ENCODE measurements around the gene FTL. TPM values are rescaled to one million over a fixed set of nuclear protein-coding genes. Genes with fewer than 3 reads are reported as not detected.
"Not testable (repeated sequence)": the region's sequence is repeated elsewhere in the genome, so short reads cannot be mapped to it uniquely, and the experiment has no call there.

FTL gene
- total RNA-seq, 2 donors from 2014 or later: 1,784 to 3,181 TPM

DNA sequence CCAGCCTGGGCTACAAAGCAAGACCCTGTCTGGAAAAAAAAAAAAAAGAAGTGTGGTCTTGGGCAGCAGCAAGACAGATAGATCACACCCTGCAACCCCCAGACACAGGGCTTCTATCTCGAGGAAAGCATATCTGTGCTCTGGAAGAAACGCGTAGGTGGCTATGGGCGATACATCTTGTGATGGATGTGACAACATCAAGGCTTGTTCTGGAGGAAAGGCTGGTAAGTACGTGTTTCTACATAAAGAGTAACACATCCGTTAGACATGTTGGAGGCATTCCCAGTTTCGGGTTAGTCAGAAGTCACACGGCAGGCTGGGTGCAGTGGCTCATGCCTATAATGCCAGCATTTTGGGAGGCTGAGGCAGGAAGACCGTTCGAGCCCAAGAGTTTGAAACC lies 38.2 kb upstream of the FTL start:
- H3K9me3 Mint-ChIP-seq: no peaks in the 10 kb centered on the region
- no peak overlapping the region for H3K27ac Mint-ChIP-seq
- peaks cover under 1% of the 10 kb centered on the region for H3K27me3 ChIP-seq (ENCODE audit: control insufficient read depth, insufficient read depth, low read length, poor library complexity, severe bottlenecking)
- no peak overlapping the region for H3K27ac ChIP-seq (ENCODE audit: low read depth, low read length)
- H3K9me3 ChIP-seq (ENCODE audit: control insufficient read depth, low read length): no peaks in the 10 kb centered on the region
- no peak overlapping the region for H3K4me3 Mint-ChIP-seq
- H3K36me3 ChIP-seq (ENCODE audit: control insufficient read depth, insufficient read depth, low read length): peaks cover 4% of the 10 kb centered on the region
- no peak overlapping the region for H3K9ac ChIP-seq (ENCODE audit: extremely low read depth, low read length, poor library complexity, severe bottlenecking)
- H3K4me1 Mint-ChIP-seq: no peaks in the 10 kb centered on the region
- no peak overlapping the region for H3K4me3 ChIP-seq (ENCODE audit: low read length)
- H3K27me3 Mint-ChIP-seq (ENCODE audit: insufficient read depth): peaks cover 12% of the 10 kb centered on the region
- no peak for DNase-seq
- TF ChIP-seq, protein P1, sequence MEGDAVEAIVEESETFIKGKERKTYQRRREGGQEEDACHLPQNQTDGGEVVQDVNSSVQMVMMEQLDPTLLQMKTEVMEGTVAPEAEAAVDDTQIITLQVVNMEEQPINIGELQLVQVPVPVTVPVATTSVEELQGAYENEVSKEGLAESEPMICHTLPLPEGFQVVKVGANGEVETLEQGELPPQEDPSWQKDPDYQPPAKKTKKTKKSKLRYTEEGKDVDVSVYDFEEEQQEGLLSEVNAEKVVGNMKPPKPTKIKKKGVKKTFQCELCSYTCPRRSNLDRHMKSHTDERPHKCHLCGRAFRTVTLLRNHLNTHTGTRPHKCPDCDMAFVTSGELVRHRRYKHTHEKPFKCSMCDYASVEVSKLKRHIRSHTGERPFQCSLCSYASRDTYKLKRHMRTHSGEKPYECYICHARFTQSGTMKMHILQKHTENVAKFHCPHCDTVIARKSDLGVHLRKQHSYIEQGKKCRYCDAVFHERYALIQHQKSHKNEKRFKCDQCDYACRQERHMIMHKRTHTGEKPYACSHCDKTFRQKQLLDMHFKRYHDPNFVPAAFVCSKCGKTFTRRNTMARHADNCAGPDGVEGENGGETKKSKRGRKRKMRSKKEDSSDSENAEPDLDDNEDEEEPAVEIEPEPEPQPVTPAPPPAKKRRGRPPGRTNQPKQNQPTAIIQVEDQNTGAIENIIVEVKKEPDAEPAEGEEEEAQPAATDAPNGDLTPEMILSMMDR (conservative IDR thresholded peaks at IDR 0.05): no peak
- H3K4me1 ChIP-seq (ENCODE audit: control insufficient read depth, insufficient read depth, low read length): no peaks in the 10 kb centered on the region
- WGBS, 2 experiments (ENCODE audit: insufficient coverage in 1 of 2, insufficient read length in 1 of 2): 88 to 90% methylated on average over 9 to 10 of the region's 10 CpGs
- peaks cover 12% of the 10 kb centered on the region for H3K36me3 Mint-ChIP-seq (ENCODE audit: low read depth)

DNA sequence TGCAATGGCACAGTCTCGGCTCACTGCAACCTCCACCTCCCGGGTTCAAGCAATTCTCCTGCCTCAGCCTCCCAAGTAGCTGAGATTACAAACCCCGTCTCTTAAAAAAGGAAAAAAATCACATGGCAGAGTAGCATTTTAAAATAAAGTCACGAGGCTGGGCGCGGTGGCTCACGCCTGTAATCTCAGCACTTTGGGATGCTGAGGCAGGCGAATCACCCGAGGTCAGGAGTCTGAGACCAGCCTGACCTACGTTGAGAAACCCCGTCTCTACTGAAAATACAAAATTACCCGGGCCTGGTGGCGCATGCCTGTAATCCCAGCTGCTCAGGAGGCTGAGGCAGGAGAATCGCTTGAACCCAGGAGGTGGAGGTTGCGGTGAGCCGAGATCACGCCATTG lies 37.4 kb upstream of the FTL start:
- H3K36me3 Mint-ChIP-seq (ENCODE audit: low read depth); DNase-seq; H3K9me3 ChIP-seq (ENCODE audit: control insufficient read depth, low read length); H3K4me3 Mint-ChIP-seq; H3K27ac Mint-ChIP-seq; H3K27ac ChIP-seq (ENCODE audit: low read depth, low read length); H3K9me3 Mint-ChIP-seq; H3K4me3 ChIP-seq (ENCODE audit: low read length); H3K9ac ChIP-seq (ENCODE audit: extremely low read depth, low read length, poor library complexity, severe bottlenecking); H3K36me3 ChIP-seq (ENCODE audit: control insufficient read depth, insufficient read depth, low read length); H3K4me1 Mint-ChIP-seq; H3K27me3 ChIP-seq (ENCODE audit: control insufficient read depth, insufficient read depth, low read length, poor library complexity, severe bottlenecking); H3K4me1 ChIP-seq (ENCODE audit: control insufficient read depth, insufficient read depth, low read length): not testable (repeated sequence)
- 95 to 97% methylated on average over 10 to 17 of the region's 17 CpGs for WGBS, 2 experiments (ENCODE audit: insufficient coverage in 1 of 2, insufficient read length in 1 of 2)
- H3K27me3 Mint-ChIP-seq (ENCODE audit: insufficient read depth): peaks cover 17% of the 10 kb centered on the region

DNA sequence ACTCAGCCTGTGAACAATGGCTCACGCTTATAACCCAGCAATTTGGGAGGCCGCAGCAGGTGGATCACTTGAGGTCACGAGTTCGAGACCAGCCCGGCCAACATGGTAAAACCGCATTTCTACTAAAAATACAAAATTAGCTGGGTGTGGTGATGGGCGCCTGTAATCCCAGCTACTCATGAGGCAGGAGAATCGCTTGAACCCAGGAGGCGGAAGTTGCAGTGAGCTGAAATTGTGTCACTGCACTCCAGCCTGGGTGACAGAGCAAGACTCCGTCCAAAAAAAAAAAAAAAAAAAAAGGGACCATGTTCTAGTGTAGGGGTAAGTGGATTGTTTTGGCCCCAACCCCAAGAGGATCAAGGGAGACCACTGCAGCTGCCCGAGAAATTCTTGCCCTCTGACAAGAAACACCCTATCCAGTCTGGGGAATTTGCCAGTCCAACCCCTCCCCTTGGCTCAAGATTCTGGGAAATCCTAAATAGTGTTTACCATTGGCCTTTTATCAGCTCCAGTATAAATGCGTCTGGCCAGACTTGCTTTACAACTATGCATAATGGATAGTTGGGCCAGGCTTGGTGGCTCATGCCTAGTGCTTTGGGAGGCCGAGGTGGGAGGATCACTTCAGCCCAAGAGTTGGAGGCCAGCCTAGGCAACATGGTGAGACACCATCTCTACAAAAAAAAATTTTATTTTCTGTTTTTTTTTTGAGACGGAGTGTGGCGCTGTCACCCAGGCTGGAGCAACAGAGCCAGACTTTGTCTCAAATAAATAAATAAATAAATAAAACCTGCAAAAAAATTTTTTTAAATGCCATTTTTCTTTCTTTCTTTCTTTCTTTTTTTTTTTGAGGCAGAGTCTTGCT lies 36.7 kb upstream of the FTL start:
- Mint-ChIP-seq H3K36me3 (ENCODE audit: low read depth) (peaks cover 2% of the 10 kb centered on the region), H3K27ac (no peak overlapping the region), H3K9me3 (no peaks in the 10 kb centered on the region), H3K27me3 (ENCODE audit: insufficient read depth) (peaks cover 23% of the 10 kb centered on the region), H3K4me1 (peaks cover 3% of the 10 kb centered on the region), H3K4me3 (no peak overlapping the region)
- no peaks in the 10 kb centered on the region for H3K9me3 ChIP-seq (ENCODE audit: control insufficient read depth, low read length)
- no peak for DNase-seq
- WGBS, 2 experiments (ENCODE audit: insufficient coverage in 1 of 2, insufficient read length in 1 of 2): 89 to 97% methylated on average over 8 to 14 of the region's 15 CpGs
- no peaks in the 10 kb centered on the region for H3K36me3 ChIP-seq (ENCODE audit: control insufficient read depth, insufficient read depth, low read length)
- no peak overlapping the region for H3K27ac ChIP-seq (ENCODE audit: low read depth, low read length)
- TF ChIP-seq, protein P1 (conservative IDR thresholded peaks at IDR 0.05): no peak
- H3K4me3 ChIP-seq (ENCODE audit: low read length): no peak overlapping the region
- H3K4me1 ChIP-seq (ENCODE audit: control insufficient read depth, insufficient read depth, low read length): no peaks in the 10 kb centered on the region
- H3K9ac ChIP-seq (ENCODE audit: extremely low read depth, low read length, poor library complexity, severe bottlenecking): no peak overlapping the region
- H3K27me3 ChIP-seq (ENCODE audit: control insufficient read depth, insufficient read depth, low read length, poor library complexity, severe bottlenecking): peaks cover 14% of the 10 kb centered on the region

All from endodermal cell (in vitro differentiated cells).